ENCODE results near the gene SP110.

GRCh38 chr2:230144355-230144754, 75.4 kb downstream of the SP110 start:
- TF ChIP-seq CTCF (IDR thresholded peaks at IDR 0.05) (no peak), POLR2A (IDR thresholded peaks at IDR 0.05) (no peak)
